ENCODE measurements around the gene NPR3. TPM values are rescaled to one million over a fixed set of nuclear protein-coding genes. Genes with fewer than 3 reads are reported as not detected.

The NPR3 gene
- total RNA-seq, 4 donors from 2014 or later: 7.9 to 31.3 (median 13.0) TPM

GRCh38 chr5:32765266-32765665, 54.1 kb downstream of the NPR3 start:
- TF ChIP-seq CTCF (IDR thresholded peaks at IDR 0.05): no peak
- TF ChIP-seq POLR2A (IDR thresholded peaks at IDR 0.05): no peak
- no peak for DNase-seq
- Histone ChIP-seq H3K27me3 (no peaks in the 10 kb centered on the region), H3K4me3 (no peak overlapping the region), H3K9me3 (no peaks in the 10 kb centered on the region), H3K27ac (no peak overlapping the region), H3K4me1 (peaks cover 0 to 1% (median 0%) of the 10 kb centered on the region in 3 donors), H3K36me3 (no peaks in the 10 kb centered on the region)
- WGBS, 2 donors: 75 to 86% methylated on average over 4 of the region's 4 CpGs
- intact Hi-C loops (cut with DNase I): no loop called here

GRCh38 chr5:32767948-32768467, 56.9 kb downstream of the NPR3 start:
- TF ChIP-seq POLR2A (IDR thresholded peaks at IDR 0.05) (no peak), CTCF (IDR thresholded peaks at IDR 0.05) (no peak)
- Histone ChIP-seq H3K4me1 (no peaks in the 10 kb centered on the region), H3K9me3 (no peaks in the 10 kb centered on the region), H3K27ac (no peak overlapping the region), H3K4me3 (no peak overlapping the region), H3K36me3 (no peaks in the 10 kb centered on the region), H3K27me3 (no peaks in the 10 kb centered on the region)
- no peak for DNase-seq
- WGBS, 2 donors: 60 to 68% methylated on average over 8 of the region's 8 CpGs
- intact Hi-C loops (cut with DNase I): no loop called here

- intact Hi-C loops (cut with DNase I): no loop called here
- no peak for DNase-seq
- WGBS, 2 donors: 76 to 81% methylated on average over 7 to 8 of the region's 8 CpGs
These were observed 58.6 kb downstream of the NPR3 start for GRCh38 chr5:32769711-32770110.

GRCh38 chr5:32770444-32770843, 59.3 kb downstream of the NPR3 start:
- Histone ChIP-seq H3K27me3 (no peaks in the 10 kb centered on the region), H3K27ac (no peak overlapping the region), H3K36me3 (peaks cover 0 to 4% (median 0%) of the 10 kb centered on the region in 3 donors), H3K4me3 (no peak overlapping the region), H3K9me3 (no peaks in the 10 kb centered on the region), H3K4me1 (no peaks in the 10 kb centered on the region)
- intact Hi-C loops (cut with DNase I): no loop called here
- TF ChIP-seq CTCF (IDR thresholded peaks at IDR 0.05): no peak
- no peak for TF ChIP-seq POLR2A (IDR thresholded peaks at IDR 0.05)
- 78 to 83% methylated on average over 5 of the region's 5 CpGs for WGBS, 2 donors
- DNase-seq: no peak

More at GRCh38 chr5:32769711-32770110, 58.6 kb downstream of the NPR3 start:
- Histone ChIP-seq H3K4me1 (no peaks in the 10 kb centered on the region), H3K4me3 (no peak overlapping the region), H3K36me3 (no peaks in the 10 kb centered on the region), H3K27me3 (no peaks in the 10 kb centered on the region), H3K27ac (no peak overlapping the region), H3K9me3 (no peaks in the 10 kb centered on the region)
- TF ChIP-seq CTCF (IDR thresholded peaks at IDR 0.05): no peak
- TF ChIP-seq POLR2A (IDR thresholded peaks at IDR 0.05): no peak

GRCh38 chr5:32771037-32771436, 59.9 kb downstream of the NPR3 start:
- WGBS, 2 donors: 75 to 80% methylated on average over 4 to 9 of the region's 9 CpGs
- H3K9me3 ChIP-seq: no peaks in the 10 kb centered on the region
- DNase-seq: no peak
- TF ChIP-seq POLR2A (IDR thresholded peaks at IDR 0.05) (no peak), CTCF (IDR thresholded peaks at IDR 0.05) (no peak)
- H3K27ac ChIP-seq: no peak overlapping the region
- H3K4me3 ChIP-seq: no peak overlapping the region
- H3K27me3 ChIP-seq: no peaks in the 10 kb centered on the region
- intact Hi-C loops (cut with DNase I): no loop called here
- peaks cover 0 to 8% (median 0%) of the 10 kb centered on the region in 3 donors for H3K36me3 ChIP-seq
- no peaks in the 10 kb centered on the region for H3K4me1 ChIP-seq
